B cell (primary cell): Measurements from ENCODE around the gene GEMIN4. TPM values are rescaled to one million over a fixed set of nuclear protein-coding genes. Genes with fewer than 3 reads are reported as not detected.

Source experiments
- ATAC-seq: fragments of 200-7000 bp; cut with Tn5 transposase; one replicate; pipeline ENCODE4 v1.10.0; 2021; ENCODE audit warnings: low read depth, mild to moderate bottlenecking, moderate number of reproducible peaks, moderate library complexity
- CTCF ChIA-PET: fragments of 350-600 bp; sonication (Branson Sonifier 250); formaldehyde crosslinking; loops from one replicate; lab custom pipeline; 2021; ENCODE audit warnings: antibody characterized with exemption, inconsistent platforms; lab: Charles Lee
- POLR2A ChIA-PET: fragments of 350-600 bp; sonication (Branson Sonifier 250); formaldehyde crosslinking; loops from one replicate; lab custom pipeline; 2021; ENCODE audit warnings: antibody characterized with exemption; lab: Charles Lee
- DNase-seq: peaks from one replicate; pipeline ENCODE4 v3.0.0; 2013
- H2AFZ ChIP-seq: 2 replicates; pipeline ENCODE4 v1.6.1; 2012; ENCODE audit warnings: mild to moderate bottlenecking, low read depth, low read length; ENCODE audit not compliant: insufficient read depth, poor library complexity, severe bottlenecking
- H3K27ac ChIP-seq, 2 donors: 1 replicate in 1 of 2; 2 replicates in 1 of 2; pipeline ENCODE4 v1.5.1; 2012 to 2013; ENCODE audit warnings: low read length in 2 of 2, mild to moderate bottlenecking in 2 of 2, moderate library complexity in 1 of 2
- H3K27me3 ChIP-seq, 4 experiments: fragments of 200-600 bp in 1 of 4; sonication (generic) in 1 of 4; replicated peaks in 1 of 4; 1 replicate in 2 of 4; 2 replicates in 2 of 4; pipeline versions ENCODE4 v1.6.1 to v1.7.0; 2013 to 2016; ENCODE audit warnings: low read length in 3 of 4, mild to moderate bottlenecking in 2 of 4, mixed read lengths in 1 of 4, moderate library complexity in 1 of 4; ENCODE audit not compliant: insufficient read depth in 4 of 4, control insufficient read depth in 3 of 4; ENCODE audit errors: control extremely low read depth in 1 of 4
- H3K36me3 ChIP-seq, 2 experiments: replicated peaks in 1 of 2; 1 replicate in 1 of 2; 2 replicates in 1 of 2; pipeline versions ENCODE4 v1.6.1 to v1.7.1; 2013; ENCODE audit warnings: low read length in 1 of 2; ENCODE audit not compliant: insufficient read depth in 2 of 2, control insufficient read depth in 1 of 2; ENCODE audit errors: control extremely low read depth in 1 of 2, extremely low read depth in 1 of 2
- H3K4me1 ChIP-seq, 2 donors: fragments of 200-600 bp in 1 of 2; sonication (generic) in 1 of 2; 1 replicate in 1 of 2; 2 replicates in 1 of 2; pipeline versions ENCODE4 v1.5.1 to v1.6.1; 2013 to 2017; ENCODE audit warnings: low read length in 2 of 2; ENCODE audit not compliant: control insufficient read depth in 2 of 2, insufficient read depth in 2 of 2
- H3K4me2 ChIP-seq: replicated peaks from 2 replicates; pipeline ENCODE3; 2012; ENCODE audit warnings: mild to moderate bottlenecking, low read depth, low read length; ENCODE audit not compliant: poor library complexity, severe bottlenecking
- H3K4me3 ChIP-seq, 5 experiments: fragments of 200-600 bp in 1 of 5; sonication (generic) in 1 of 5; 1 replicate in 3 of 5; 2 replicates in 2 of 5; pipeline versions ENCODE4 v1.5.1 to v1.7.0; 2011 to 2016; ENCODE audit warnings: low read length in 4 of 5, mild to moderate bottlenecking in 4 of 5, low read depth in 2 of 5, control low read depth in 1 of 5, moderate library complexity in 1 of 5; ENCODE audit not compliant: insufficient read depth in 1 of 5; ENCODE audit errors: control extremely low read depth in 1 of 5, extremely low read depth in 1 of 5
- H3K79me2 ChIP-seq: fragments of 200-600 bp; sonication (generic); one replicate; pipeline ENCODE4 v1.6.0; 2016; ENCODE audit warnings: low read length; ENCODE audit not compliant: control insufficient read depth, insufficient read depth
- H3K9ac ChIP-seq: fragments of 200-600 bp; sonication (generic); 2 replicates; pipeline ENCODE4 v1.6.1; 2017; ENCODE audit warnings: mild to moderate bottlenecking, low read length, moderate library complexity
- H3K9me3 ChIP-seq, 3 donors: one replicate each; pipeline versions ENCODE4 v1.6.1 to v1.7.1; 2013; ENCODE audit warnings: low read length in 2 of 3; ENCODE audit not compliant: control insufficient read depth in 2 of 3, insufficient read depth in 1 of 3; ENCODE audit errors: control extremely low read depth in 1 of 3
- H4K20me1 ChIP-seq: 2 replicates; pipeline ENCODE4 v1.6.0; 2012; ENCODE audit warnings: mild to moderate bottlenecking, low read length; ENCODE audit not compliant: insufficient read depth, control insufficient read depth, poor library complexity, severe bottlenecking
- H3K27ac Mint-ChIP-seq: one replicate; pipeline ENCODE4 v1.8.0; 2021; ENCODE audit warnings: mixed read lengths
- H3K27me3 Mint-ChIP-seq: one replicate; pipeline ENCODE4 v1.8.0; 2021; ENCODE audit warnings: mixed read lengths
- H3K4me1 Mint-ChIP-seq: one replicate; pipeline ENCODE4 v1.8.0; 2021; ENCODE audit warnings: mixed read lengths
- H3K4me3 Mint-ChIP-seq: one replicate; pipeline ENCODE4 v1.8.0; 2021; ENCODE audit warnings: mixed read lengths
- H3K9me3 Mint-ChIP-seq: one replicate; pipeline ENCODE4 v1.8.0; 2022; ENCODE audit warnings: mixed read lengths; ENCODE audit not compliant: insufficient read depth
- CTCF ChIP-seq: fragments of 200-600 bp; IDR thresholded peaks from one replicate; pipeline ENCODE4 v1.8.0; 2022; ENCODE audit warnings: antibody characterized with exemption, mild to moderate bottlenecking
- EZH2 ChIP-seq: IDR thresholded peaks from 2 replicates; pipeline ENCODE4 v1.6.1; 2012; ENCODE audit warnings: borderline replicate concordance, low read depth, mild to moderate bottlenecking, moderate library complexity, low read length; ENCODE audit not compliant: insufficient read depth, poor library complexity, severe bottlenecking
- WGBS: methylation state at CpG from one replicate; pipeline ENCODE4 v1.1.5; 2013; ENCODE audit warnings: missing lambda C conversion rate; ENCODE audit not compliant: insufficient coverage; 5-methylcytosine and 5-hydroxymethylcytosine counted together
- intact Hi-C: fragments of 100-400 bp; cut with micrococcal nuclease; formaldehyde crosslinking; loops from one replicate; pipeline ENCODE4 v1.10.0; 2022
- polyA plus RNA-seq: library from polyadenylated mRNA; depleted of rRNA; stranded (reverse); fragments of >200 nt; gene quantifications from 2 replicates; pipeline ENCODE4 v1.2.3, GENCODE V29; 2012
- total RNA-seq, 2 donors: library from RNA; stranded (reverse); fragments of 120-200 nt in 1 of 2; gene quantifications; 1 replicate in 1 of 2; 2 replicates in 1 of 2; pipeline versions ENCODE4 v1.2.3 to v1.2.4, GENCODE V29; 2013 to 2022

GEMIN4 gene
- total and polyA plus RNA-seq, 2 donors (not counting 1 experiment from before 2014, with no cell fraction given) = 25.6 to 26.1 TPM

DNA sequence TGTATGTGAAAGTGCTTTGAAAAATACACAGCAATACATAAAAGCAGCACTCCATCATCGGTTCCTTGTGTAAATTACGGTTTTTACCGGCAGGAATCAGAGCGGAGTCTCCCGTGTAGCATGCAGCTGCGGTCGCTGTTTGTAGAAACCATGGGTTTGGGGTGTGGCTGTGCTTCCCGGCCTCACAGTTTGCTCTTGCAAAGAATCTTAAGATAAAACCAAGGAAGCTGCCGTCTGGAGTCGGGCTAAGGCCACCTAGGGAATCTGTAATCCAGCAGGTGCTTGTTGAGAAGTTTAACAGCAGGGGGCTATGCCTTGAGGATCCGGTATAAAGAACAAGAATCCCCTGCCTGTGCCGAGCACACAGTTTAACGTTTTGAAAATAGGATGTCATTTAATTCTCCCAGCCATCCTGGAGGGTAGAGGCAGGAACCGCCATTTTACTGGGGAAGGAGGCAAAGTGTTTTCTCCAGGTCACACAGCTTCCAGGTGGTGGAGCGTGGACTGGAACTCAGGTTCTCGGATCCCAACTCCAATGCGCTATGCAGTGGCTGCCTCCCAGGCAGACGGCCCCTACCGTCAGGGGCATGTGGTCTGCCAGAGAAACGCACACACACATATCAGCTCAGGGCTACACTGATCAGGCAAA lies 25.7 kb downstream of the GEMIN4 start:
- H3K4me1 ChIP-seq = peaks cover 0 to 3% of the 10 kb centered on the region in 2 donors
- H3K27ac ChIP-seq = no peak overlapping the region
- Mint-ChIP-seq H3K9me3 (no peaks in the 10 kb centered on the region), H3K4me3 (no peak overlapping the region), H3K27ac (no peak overlapping the region), H3K4me1 (peaks cover 2% of the 10 kb centered on the region), H3K27me3 (no peaks in the 10 kb centered on the region)
- intact Hi-C loops = no loop called here
- POLR2A ChIA-PET = no interaction called here
- H3K9ac ChIP-seq = no peak overlapping the region
- H3K36me3 ChIP-seq = no peaks in the 10 kb centered on the region
- H3K79me2 ChIP-seq = no peaks in the 10 kb centered on the region
- H2AFZ ChIP-seq = no peak overlapping the region
- no peak overlapping the region for H3K4me3 ChIP-seq
- ATAC-seq (no peak), DNase-seq (no peak)
- H3K4me2 ChIP-seq = no peak overlapping the region
- TF ChIP-seq EZH2 = no peak
- TF ChIP-seq CTCF = no peak
- WGBS = 87% methylated on average over 16 of the region's 20 CpGs
- H3K27me3 ChIP-seq = peaks cover 0 to 17% (median 9%) of the 10 kb centered on the region in 4 experiments
- CTCF ChIA-PET = no interaction called here
- H3K9me3 ChIP-seq = peaks cover 0 to 3% (median 0%) of the 10 kb centered on the region in 3 donors
- H4K20me1 ChIP-seq = no peaks in the 10 kb centered on the region

DNA sequence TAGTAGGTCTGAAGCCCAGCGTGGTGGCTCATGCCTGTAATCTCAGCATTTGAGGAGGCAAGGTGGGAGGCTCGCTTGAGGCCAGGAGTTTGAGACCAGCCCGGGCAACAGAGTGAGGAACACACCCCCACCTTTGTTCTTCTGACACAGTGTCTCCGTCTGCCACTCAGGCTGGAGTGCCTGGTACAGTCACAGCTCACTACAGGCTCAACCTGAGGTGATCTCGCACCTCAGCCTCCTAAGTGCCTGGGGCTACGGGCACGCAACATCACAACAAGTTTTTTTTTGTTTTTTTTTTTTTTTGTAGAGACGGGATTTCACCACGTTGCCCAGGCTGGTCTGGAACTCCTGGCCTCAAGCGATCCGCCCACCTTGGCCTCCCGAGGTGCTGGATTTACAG lies 26.3 kb downstream of the GEMIN4 start:
- Mint-ChIP-seq H3K27me3 (no peaks in the 10 kb centered on the region), H3K27ac (no peak overlapping the region), H3K4me1 (no peaks in the 10 kb centered on the region), H3K4me3 (no peak overlapping the region), H3K9me3 (no peaks in the 10 kb centered on the region)
- Histone ChIP-seq H3K27me3 (peaks cover 0 to 12% (median 3%) of the 10 kb centered on the region in 4 experiments), H3K4me1 (no peaks in the 10 kb centered on the region), H3K9me3 (peaks cover 0 to 3% (median 0%) of the 10 kb centered on the region in 3 donors), H3K4me3 (no peak overlapping the region), H3K36me3 (no peaks in the 10 kb centered on the region), H3K79me2 (no peaks in the 10 kb centered on the region), H3K9ac (no peak overlapping the region), H3K4me2 (no peak overlapping the region), H4K20me1 (no peaks in the 10 kb centered on the region), H3K27ac (no peak overlapping the region), H2AFZ (no peak overlapping the region)
- intact Hi-C loops = no loop called here
- ChIA-PET CTCF (no interaction called here), POLR2A (no interaction called here)
- DNase-seq (no peak), ATAC-seq (no peak)
- no peak for TF ChIP-seq EZH2
- TF ChIP-seq CTCF = no peak
- 85% methylated on average over 9 of the region's 12 CpGs for WGBS
